A673 (cell line): ENCODE measurements around the gene SUN5. TPM values are rescaled to one million over a fixed set of nuclear protein-coding genes. Genes with fewer than 3 reads are reported as not detected.

Experiments used
- BruUV-seq: library from RNA; stranded (reverse); fragments of 400-500 nt; replicated peaks from 2 replicates; lab custom pipeline; 2021; lab: Mats Ljungman, UMichigan
- CTCF ChIA-PET: fragments of 300-600 bp; sonication (Branson Sonifier 250); formaldehyde crosslinking; loops from one replicate; lab custom pipeline; 2022; ENCODE audit warnings: antibody characterized with exemption; lab: Charles Lee
- POLR2A ChIA-PET: fragments of 300-600 bp; sonication (Branson Sonifier 250); formaldehyde crosslinking; loops from one replicate; lab custom pipeline; 2022; ENCODE audit warnings: antibody characterized with exemption; ENCODE audit not compliant: low non-redundant PET; lab: Charles Lee
- DNase-seq: peaks from one replicate; pipeline ENCODE4 v3.0.0-alpha.2; 2015; ENCODE audit warnings: low spot score
- H3K27ac ChIP-seq: fragments of 200-600 bp; sonication (generic); 2 replicates; pipeline ENCODE4 v1.5.1; 2016; ENCODE audit warnings: mixed run types, low read depth, mild to moderate bottlenecking, mixed read lengths, antibody characterized with exemption, low read length; ENCODE audit not compliant: poor library complexity, severe bottlenecking
- H3K27me3 ChIP-seq: fragments of 200-600 bp; sonication (generic); replicated peaks from 2 replicates; pipeline ENCODE4 v1.6.1; 2017; ENCODE audit warnings: mixed run types, low read depth, mild to moderate bottlenecking, mixed read lengths, antibody characterized with exemption, low read length; ENCODE audit not compliant: insufficient read depth, poor library complexity
- H3K36me3 ChIP-seq: fragments of 200-600 bp; sonication (generic); 2 replicates; pipeline ENCODE4 v1.6.1; 2016; ENCODE audit warnings: mixed run types, mild to moderate bottlenecking, mixed read lengths, antibody characterized with exemption, low read length; ENCODE audit not compliant: insufficient read depth, poor library complexity, severe bottlenecking
- H3K4me1 ChIP-seq: fragments of 200-600 bp; sonication (generic); 2 replicates; pipeline ENCODE4 v1.6.1; 2017; ENCODE audit warnings: mixed run types, mild to moderate bottlenecking, mixed read lengths, antibody characterized with exemption, low read length; ENCODE audit not compliant: insufficient read depth, poor library complexity, severe bottlenecking
- H3K4me3 ChIP-seq: fragments of 200-600 bp; sonication (generic); 2 replicates; pipeline ENCODE4 v1.5.1; 2016; ENCODE audit warnings: low read depth, mixed run types, mild to moderate bottlenecking, mixed read lengths, low read length; ENCODE audit not compliant: poor library complexity, severe bottlenecking
- H3K9me3 ChIP-seq: fragments of 200-600 bp; sonication (generic); 2 replicates; pipeline ENCODE4 v1.6.1; 2016; ENCODE audit warnings: mixed run types, low read depth, mild to moderate bottlenecking, mixed read lengths, antibody characterized with exemption, low read length; ENCODE audit not compliant: poor library complexity, severe bottlenecking
- CTCF ChIP-seq: fragments of 300-800, 200-600 bp; sonication (generic); conservative IDR thresholded peaks from 2 replicates; pipeline ENCODE4 v1.5.1; 2017; ENCODE audit warnings: low read depth, mild to moderate bottlenecking, antibody characterized with exemption, low read length, moderate library complexity, mixed read lengths
- EZH2 ChIP-seq: fragments of 200-600 bp; sonication (generic); IDR thresholded peaks from 2 replicates; pipeline ENCODE4 v1.6.1; 2017; ENCODE audit warnings: borderline replicate concordance, low read depth, mild to moderate bottlenecking, mixed read lengths, antibody characterized with exemption, low read length; ENCODE audit not compliant: poor library complexity, severe bottlenecking
- intact Hi-C: fragments of 100-400 bp; cut with micrococcal nuclease; formaldehyde crosslinking; loops from one replicate; pipeline ENCODE4 v1.10.0; 2022; ENCODE audit not compliant: unreplicated experiment
- total RNA-seq: library from RNA; stranded (reverse); gene quantifications from 2 replicates; pipeline ENCODE4 v1.2.3, GENCODE V29; 2021

The SUN5 gene
- total RNA-seq, 1 experiment from 2014 or later: not detected

DNA sequence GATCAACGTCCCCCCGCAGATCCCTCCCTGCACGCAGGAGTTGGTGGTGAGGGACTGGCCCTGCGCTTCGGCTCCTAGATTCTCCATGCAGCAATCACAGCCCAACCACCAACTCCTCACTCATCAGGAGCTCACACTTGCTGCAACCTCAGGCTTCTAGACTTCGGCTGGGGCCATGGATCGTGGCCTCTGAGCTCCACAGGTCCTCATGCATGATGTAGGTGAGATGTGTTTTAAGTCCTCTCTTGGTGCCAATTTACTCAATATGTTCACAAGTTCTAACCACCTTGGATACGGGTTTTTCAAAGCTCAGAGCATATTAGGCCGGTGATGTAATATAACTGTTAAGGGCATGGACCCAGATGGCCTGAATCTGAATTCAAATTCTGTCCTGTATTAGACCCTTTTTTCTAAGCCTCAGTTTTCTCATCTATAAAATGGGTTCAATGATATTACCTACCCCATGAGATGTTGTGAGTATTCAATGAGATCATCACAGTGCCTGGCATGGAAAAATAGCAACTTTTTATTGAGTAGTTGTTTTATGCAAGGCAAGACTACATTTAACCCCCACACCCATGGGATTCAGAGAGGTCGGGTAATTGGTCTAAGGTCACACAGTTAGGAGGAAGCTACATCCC, 31.0 kb downstream of the SUN5 start:
- Histone ChIP-seq H3K27ac (no peak overlapping the region), H3K9me3 (no peaks in the 10 kb centered on the region), H3K4me1 (no peaks in the 10 kb centered on the region), H3K4me3 (no peak overlapping the region), H3K36me3 (no peaks in the 10 kb centered on the region), H3K27me3 (no peaks in the 10 kb centered on the region)
- no TSS peak for BruUV-seq
- intact Hi-C loops: no loop called here
- TF ChIP-seq CTCF (no peak), EZH2 (no peak)
- DNase-seq: no peak
- ChIA-PET CTCF (no interaction called here), POLR2A (no interaction called here)

- no TSS peak for BruUV-seq
- H3K27ac ChIP-seq: no peak overlapping the region
- ChIA-PET CTCF (no interaction called here), POLR2A (no interaction called here)
- H3K27me3 ChIP-seq: no peaks in the 10 kb centered on the region
- no peak for DNase-seq
- no peaks in the 10 kb centered on the region for H3K36me3 ChIP-seq
- intact Hi-C loops: no loop called here
- H3K9me3 ChIP-seq: no peaks in the 10 kb centered on the region
- TF ChIP-seq CTCF (no peak), EZH2 (no peak)
- H3K4me1 ChIP-seq: no peaks in the 10 kb centered on the region
- no peak overlapping the region for H3K4me3 ChIP-seq
Measured at GRCh38 chr20:32972181-32973076, 31.8 kb downstream of the SUN5 start.

DNA sequence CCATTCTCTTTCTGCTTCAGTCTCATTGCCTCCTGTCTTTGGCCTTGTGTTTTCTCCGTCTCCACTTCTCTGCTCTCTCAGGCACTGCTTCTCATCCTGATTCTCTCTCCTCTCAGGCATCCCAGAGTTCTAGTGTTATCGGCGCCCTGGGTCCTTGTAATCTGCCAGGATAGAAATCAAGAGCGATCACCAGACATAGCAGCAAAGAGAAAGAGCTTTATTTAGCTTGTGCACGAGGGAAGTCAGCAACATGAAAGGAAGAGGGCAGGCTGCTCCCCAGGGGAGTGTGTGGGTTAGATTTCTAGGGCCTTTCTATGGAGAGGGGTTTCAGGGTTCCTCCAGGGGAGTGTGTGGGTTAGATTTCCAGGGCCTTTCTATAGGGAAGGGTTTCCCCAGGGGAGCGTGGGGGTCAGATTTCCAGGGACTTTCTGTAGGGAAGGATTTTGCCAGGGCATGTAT, 32.5 kb downstream of the SUN5 start:
- H3K4me3 ChIP-seq: no peak overlapping the region
- no peaks in the 10 kb centered on the region for H3K4me1 ChIP-seq
- no TSS peak for BruUV-seq
- DNase-seq: no peak
- no peak for TF ChIP-seq CTCF
- TF ChIP-seq EZH2: no peak
- H3K27me3 ChIP-seq: no peaks in the 10 kb centered on the region
- no peaks in the 10 kb centered on the region for H3K9me3 ChIP-seq
- H3K36me3 ChIP-seq: no peaks in the 10 kb centered on the region
- ChIA-PET CTCF (no interaction called here), POLR2A (no interaction called here)
- intact Hi-C loops: no loop called here
- H3K27ac ChIP-seq: no peak overlapping the region
